CD4-positive, alpha-beta T cell (primary cell): ENCODE data around the gene EID3. TPM values are rescaled to one million over a fixed set of nuclear protein-coding genes. Genes with fewer than 3 reads are reported as not detected.

Experiments used
- ATAC-seq: fragments of 200-7000 bp; cut with Tn5 transposase; one replicate; pipeline ENCODE4 v1.10.0; 2022; ENCODE audit warnings: mild to moderate bottlenecking; ENCODE audit not compliant: poor library complexity
- CTCF ChIA-PET: fragments of 350-600 bp; sonication (Branson Sonifier 250); formaldehyde crosslinking; loops from one replicate; lab custom pipeline; 2021; ENCODE audit warnings: antibody characterized with exemption, inconsistent platforms; lab: Charles Lee
- POLR2A ChIA-PET: fragments of 350-600 bp; sonication (Branson Sonifier 250); formaldehyde crosslinking; loops from one replicate; lab custom pipeline; 2021; ENCODE audit warnings: antibody characterized with exemption, inconsistent platforms; lab: Charles Lee
- DNase-seq, 14 experiments: peaks; one replicate each; pipeline ENCODE4 v3.0.0-alpha.2; 2013 to 2020; ENCODE audit warnings: mixed read lengths in 2 of 14
- H3K27ac ChIP-seq, 2 donors: one replicate each; pipeline versions ENCODE4 v1.5.1 to v1.7.0; 2013; ENCODE audit warnings: low read length in 2 of 2, low read depth in 1 of 2, mild to moderate bottlenecking in 1 of 2
- H3K27me3 ChIP-seq, 2 experiments: 1 replicate in 1 of 2; 2 replicates in 1 of 2; pipeline versions ENCODE4 v1.6.1 to v1.7.0; 2013; ENCODE audit warnings: low read length in 2 of 2, control low read depth in 1 of 2, mild to moderate bottlenecking in 1 of 2, moderate library complexity in 1 of 2; ENCODE audit not compliant: insufficient read depth in 2 of 2, control insufficient read depth in 1 of 2
- H3K36me3 ChIP-seq: one replicate; pipeline ENCODE4 v1.6.1; 2013; ENCODE audit warnings: low read length, control low read depth; ENCODE audit not compliant: insufficient read depth
- H3K4me1 ChIP-seq: one replicate; pipeline ENCODE4 v1.6.1; 2013; ENCODE audit warnings: low read length, control low read depth; ENCODE audit not compliant: insufficient read depth
- H3K4me3 ChIP-seq: one replicate; pipeline ENCODE4 v1.5.1; 2013; ENCODE audit warnings: mild to moderate bottlenecking, low read length, moderate library complexity
- H3K9me3 ChIP-seq, 2 experiments: 1 replicate in 1 of 2; 2 replicates in 1 of 2; pipeline versions ENCODE4 v1.6.1 to v1.7.0; 2013; ENCODE audit warnings: low read length in 2 of 2, mild to moderate bottlenecking in 2 of 2, control low read depth in 1 of 2, moderate library complexity in 1 of 2; ENCODE audit not compliant: control insufficient read depth in 1 of 2, insufficient read depth in 1 of 2
- H3K27ac Mint-ChIP-seq: one replicate; pipeline ENCODE4 v1.8.0; 2020; ENCODE audit warnings: mixed read lengths
- H3K27me3 Mint-ChIP-seq: one replicate; pipeline ENCODE4 v1.8.0; 2021; ENCODE audit warnings: mixed read lengths
- H3K36me3 Mint-ChIP-seq: one replicate; pipeline ENCODE4 v1.8.0; 2021; ENCODE audit warnings: low read depth, mixed read lengths
- H3K4me1 Mint-ChIP-seq: one replicate; pipeline ENCODE4 v1.8.0; 2021; ENCODE audit warnings: low read depth, mixed read lengths
- H3K4me3 Mint-ChIP-seq: one replicate; pipeline ENCODE4 v1.8.0; 2020; ENCODE audit warnings: mild to moderate bottlenecking, mixed read lengths
- H3K9me3 Mint-ChIP-seq: one replicate; pipeline ENCODE4 v1.8.0; 2020; ENCODE audit warnings: mixed read lengths
- intact Hi-C, 2 experiments: fragments of 100-400 bp; cut with DNase I in 1 of 2; cut with micrococcal nuclease in 1 of 2; formaldehyde crosslinking; loops; one replicate each; pipeline versions ENCODE4 v1.15.1 to v1.9.0; 2023 to 2025; cut with DNase I, micrococcal nuclease
- total RNA-seq, 174 experiments: library from RNA in 2 of 174; stranded (reverse) in 2 of 174; gene quantifications; one replicate each; pipeline ENCODE4 v1.2.3 and lab custom pipeline; 2021 to 2026
- TF ChIP-seq, protein P1 (sequence below): fragments of 200-600 bp; IDR thresholded peaks from one replicate; pipeline ENCODE4 v1.8.0; 2022; ENCODE audit warnings: antibody characterized with exemption, mild to moderate bottlenecking

Gene EID3
- total RNA-seq, 2 experiments from 2014 or later = 13.5 to 14.3 TPM

DNA sequence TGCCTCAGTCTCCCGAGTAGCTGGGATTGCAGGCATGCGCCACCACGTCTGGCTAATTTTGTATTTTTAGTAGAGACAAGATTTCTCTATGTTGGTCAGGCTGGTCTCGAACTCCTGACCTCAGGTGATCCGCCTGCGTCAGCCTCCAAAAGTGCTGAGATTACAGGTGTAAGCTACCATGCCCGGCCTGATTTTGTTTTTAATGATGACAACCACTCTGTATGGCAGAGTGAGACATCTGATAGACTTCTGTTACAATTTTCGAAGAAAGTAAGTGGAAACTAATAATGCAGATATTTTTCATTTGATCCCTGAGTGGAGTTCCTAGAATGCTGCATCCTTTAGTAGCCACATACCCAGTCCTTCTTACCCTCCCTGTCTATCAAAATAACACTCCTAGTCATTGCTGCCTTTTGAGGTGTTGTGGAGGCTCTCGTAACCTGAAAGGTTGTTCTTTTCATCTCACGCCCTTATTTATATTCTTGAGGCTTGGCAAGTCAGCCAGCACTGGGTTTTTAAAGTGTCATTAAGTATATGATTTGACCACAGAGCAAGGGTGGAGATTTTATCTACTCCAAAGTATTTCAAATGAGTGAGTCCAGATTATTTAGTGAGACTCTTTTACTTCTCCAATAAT, 5.9 kb upstream of the EID3 start:
- ATAC-seq (no peak), DNase-seq (no peak)
- POLR2A ChIA-PET = interaction anchor here (4.9 kb wide), 1 partner anchor 10 kb away, joined by 21 read pairs; no protein-coding TSS in a partner anchor
- Mint-ChIP-seq H3K9me3 (no peaks in the 10 kb centered on the region), H3K4me3 (no peak overlapping the region), H3K27ac (no peak overlapping the region), H3K27me3 (no peaks in the 10 kb centered on the region), H3K4me1 (peaks cover 47% of the 10 kb centered on the region), H3K36me3 (peaks cover 49% of the 10 kb centered on the region)
- Histone ChIP-seq H3K36me3 (peaks cover 36% of the 10 kb centered on the region), H3K4me3 (no peak overlapping the region), H3K9me3 (no peaks in the 10 kb centered on the region), H3K27me3 (no peaks in the 10 kb centered on the region), H3K27ac (no peak overlapping the region), H3K4me1 (no peaks in the 10 kb centered on the region)
- intact Hi-C loops = no loop called here
- TF ChIP-seq, protein P1, sequence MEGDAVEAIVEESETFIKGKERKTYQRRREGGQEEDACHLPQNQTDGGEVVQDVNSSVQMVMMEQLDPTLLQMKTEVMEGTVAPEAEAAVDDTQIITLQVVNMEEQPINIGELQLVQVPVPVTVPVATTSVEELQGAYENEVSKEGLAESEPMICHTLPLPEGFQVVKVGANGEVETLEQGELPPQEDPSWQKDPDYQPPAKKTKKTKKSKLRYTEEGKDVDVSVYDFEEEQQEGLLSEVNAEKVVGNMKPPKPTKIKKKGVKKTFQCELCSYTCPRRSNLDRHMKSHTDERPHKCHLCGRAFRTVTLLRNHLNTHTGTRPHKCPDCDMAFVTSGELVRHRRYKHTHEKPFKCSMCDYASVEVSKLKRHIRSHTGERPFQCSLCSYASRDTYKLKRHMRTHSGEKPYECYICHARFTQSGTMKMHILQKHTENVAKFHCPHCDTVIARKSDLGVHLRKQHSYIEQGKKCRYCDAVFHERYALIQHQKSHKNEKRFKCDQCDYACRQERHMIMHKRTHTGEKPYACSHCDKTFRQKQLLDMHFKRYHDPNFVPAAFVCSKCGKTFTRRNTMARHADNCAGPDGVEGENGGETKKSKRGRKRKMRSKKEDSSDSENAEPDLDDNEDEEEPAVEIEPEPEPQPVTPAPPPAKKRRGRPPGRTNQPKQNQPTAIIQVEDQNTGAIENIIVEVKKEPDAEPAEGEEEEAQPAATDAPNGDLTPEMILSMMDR = no peak
- CTCF ChIA-PET = no interaction called here

DNA sequence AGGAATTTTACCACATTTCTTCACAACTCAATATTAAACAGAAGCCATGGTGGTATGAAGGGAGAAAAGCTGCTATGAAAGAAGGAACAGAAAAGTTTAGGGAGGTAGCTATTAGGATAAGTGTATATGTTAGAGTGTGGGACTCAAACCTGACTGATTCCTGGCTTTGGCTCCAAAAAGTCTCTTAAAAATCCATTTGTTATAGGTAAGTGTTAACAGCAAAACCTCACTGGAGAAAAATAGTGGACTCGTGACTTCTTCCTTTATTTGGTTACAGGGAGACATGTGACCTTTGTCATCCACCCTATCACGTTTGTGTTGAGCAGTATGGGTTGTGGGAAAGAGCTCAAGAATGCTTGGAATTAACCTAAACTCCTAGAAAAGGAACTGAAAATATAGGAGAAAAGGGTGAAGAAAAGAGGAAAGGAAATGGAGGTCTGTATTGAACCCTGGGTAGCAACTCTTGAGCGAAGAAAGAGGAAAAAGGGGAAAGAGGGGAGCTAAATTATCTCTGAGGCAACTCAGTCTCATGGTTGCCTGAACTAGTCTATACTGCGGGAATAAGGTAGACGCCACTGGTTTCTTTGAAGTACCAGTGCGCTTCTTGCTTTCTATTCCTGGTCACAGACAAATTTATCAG, 3.6 kb upstream of the EID3 start:
- Histone ChIP-seq H3K9me3 (no peaks in the 10 kb centered on the region), H3K27ac (no peak overlapping the region), H3K27me3 (no peaks in the 10 kb centered on the region), H3K4me3 (no peak overlapping the region), H3K4me1 (peaks cover 19% of the 10 kb centered on the region), H3K36me3 (peaks cover 19% of the 10 kb centered on the region)
- H3K9me3 Mint-ChIP-seq = no peaks in the 10 kb centered on the region
- H3K27me3 Mint-ChIP-seq = no peaks in the 10 kb centered on the region
- no peak for DNase-seq
- no peak for ATAC-seq
- TF ChIP-seq, protein P1 = no peak
- peak overlapping the region; percentile 10 for H3K27ac Mint-ChIP-seq
- ChIA-PET CTCF (interaction anchor here (1.2 to 1.4 kb wide), 2 partner anchors 12 to 82 kb away, joined by 3 to 4 read pairs; no protein-coding TSS in a partner anchor), POLR2A (interaction anchor here (4.9 kb wide), 1 partner anchor 12 kb away, joined by 21 read pairs; no protein-coding TSS in a partner anchor)
- peaks cover 55% of the 10 kb centered on the region for H3K4me1 Mint-ChIP-seq
- peaks cover 41% of the 10 kb centered on the region for H3K36me3 Mint-ChIP-seq
- H3K4me3 Mint-ChIP-seq = no peak overlapping the region
- intact Hi-C loops = loop anchor here (5.0 to 10.0 kb wide), 5 partner anchors 83 to 807 kb away; partner anchors contain the start of genes TXNRD1 (in 2 of the 2), HCFC2 (in 1 of the 2), NFYB (in 1 of the 2) and WASHC4 (in 1 of the 2)

DNA sequence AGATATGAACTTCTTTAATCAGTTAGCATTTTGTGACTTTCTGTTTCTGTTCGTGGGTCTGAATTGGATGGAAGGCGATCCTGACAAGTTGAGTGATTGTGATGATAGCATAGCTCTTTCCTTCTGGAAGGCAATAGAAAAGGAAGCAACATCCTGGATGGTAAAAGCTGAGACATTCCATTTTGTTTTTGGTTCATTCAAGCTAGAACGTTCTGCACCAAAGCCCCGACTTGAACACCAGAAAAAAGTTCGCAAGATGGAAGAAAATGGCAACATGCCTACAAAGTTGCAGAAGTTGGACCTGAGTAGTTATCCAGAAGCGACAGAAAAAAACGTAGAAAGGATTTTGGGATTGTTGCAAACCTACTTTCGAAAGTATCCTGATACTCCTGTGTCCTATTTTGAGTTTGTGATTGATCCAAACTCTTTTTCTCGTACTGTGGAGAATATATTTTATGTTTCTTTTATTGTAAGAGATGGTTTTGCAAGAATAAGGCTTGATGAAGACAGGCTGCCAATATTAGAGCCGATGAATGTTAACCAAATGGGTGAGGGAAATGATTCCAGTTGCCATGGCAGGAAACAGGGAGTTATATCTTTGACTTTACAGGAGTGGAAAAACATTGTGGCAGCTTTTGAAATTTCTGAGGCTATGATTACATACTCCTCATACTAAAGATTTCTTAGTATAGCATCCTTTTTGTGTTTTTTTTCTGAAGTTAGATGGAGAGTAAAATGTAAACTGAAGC, 896 bp downstream of the EID3 start:
- intact Hi-C loops = loop anchor here (5.0 to 10.0 kb wide), 5 partner anchors 87 to 803 kb away; partner anchors contain the start of genes TXNRD1 (in 2 of the 2), HCFC2 (in 1 of the 2), NFYB (in 1 of the 2) and WASHC4 (in 1 of the 2)
- Histone ChIP-seq H3K27ac (peak overlapping the region; percentile 75 to 84), H3K4me3 (peak overlapping the region; percentile 73), H3K4me1 (peaks cover 23% of the 10 kb centered on the region), H3K9me3 (no peaks in the 10 kb centered on the region), H3K36me3 (peaks cover under 1% of the 10 kb centered on the region), H3K27me3 (no peaks in the 10 kb centered on the region)
- H3K36me3 Mint-ChIP-seq = peaks cover 30% of the 10 kb centered on the region
- CTCF ChIA-PET = interaction anchor here (0.6 to 1.8 kb wide), 4 partner anchors 16 to 89 kb away, joined by 4 to 11 read pairs (median 4); partner anchors contain the start of gene TXNRD1
- peak overlapping the region; percentile 99 for H3K27ac Mint-ChIP-seq
- no peaks in the 10 kb centered on the region for H3K27me3 Mint-ChIP-seq
- POLR2A ChIA-PET = interaction anchor here (0.6 to 4.1 kb wide), 10 partner anchors 13 to 417 kb away, joined by 3 to 102 read pairs (median 4); partner anchors contain the start of genes NFYB, TDG and TXNRD1
- TF ChIP-seq, protein P1 = no peak
- DNase-seq (no peak), ATAC-seq (no peak)
- peak overlapping the region; percentile 92 for H3K4me3 Mint-ChIP-seq
- no peaks in the 10 kb centered on the region for H3K9me3 Mint-ChIP-seq
- H3K4me1 Mint-ChIP-seq = peaks cover 68% of the 10 kb centered on the region
